Bronchial epithelial cell (primary cell): Measurements from ENCODE around the gene CERS2. TPM values are rescaled to one million over a fixed set of nuclear protein-coding genes. Genes with fewer than 3 reads are reported as not detected.

Experiments used
- DNase-seq: peaks from one replicate; pipeline ENCODE4 v3.0.0-alpha.2; 2010; ENCODE audit warnings: low read depth
- FAIRE-seq: peaks from 2 replicates; lab custom pipeline; 2011; peaks lifted over from hg19 to GRCh38; lab: Jason Lieb, UNC
- H3K27me3 ChIP-seq: 2 replicates; pipeline ENCODE4 v1.5.1; 2011; ENCODE audit warnings: low read length; ENCODE audit not compliant: control insufficient read depth, insufficient read depth
- H3K36me3 ChIP-seq: 2 replicates; pipeline ENCODE4 v1.5.1; 2011; ENCODE audit warnings: low read length; ENCODE audit not compliant: control insufficient read depth, insufficient read depth
- H3K4me3 ChIP-seq: 2 replicates; pipeline ENCODE4 v1.5.1; 2011; ENCODE audit warnings: mild to moderate bottlenecking, low read depth, low read length, control low read depth
- CTCF ChIP-seq: IDR thresholded peaks from 2 replicates; pipeline ENCODE4 v1.5.1; 2011; ENCODE audit warnings: mild to moderate bottlenecking, moderate library complexity, low read length, control low read depth, inconsistent platforms; ENCODE audit not compliant: insufficient read depth, severe bottlenecking
- total RNA-seq: library from RNA; depleted of rRNA; stranded (reverse); fragments of >200 nt; gene quantifications from 2 replicates; pipeline ENCODE4 v1.2.1, GENCODE V29; 2014

CERS2 gene
- total RNA-seq, 1 donor from 2014 or later = 82.9 TPM

DNA sequence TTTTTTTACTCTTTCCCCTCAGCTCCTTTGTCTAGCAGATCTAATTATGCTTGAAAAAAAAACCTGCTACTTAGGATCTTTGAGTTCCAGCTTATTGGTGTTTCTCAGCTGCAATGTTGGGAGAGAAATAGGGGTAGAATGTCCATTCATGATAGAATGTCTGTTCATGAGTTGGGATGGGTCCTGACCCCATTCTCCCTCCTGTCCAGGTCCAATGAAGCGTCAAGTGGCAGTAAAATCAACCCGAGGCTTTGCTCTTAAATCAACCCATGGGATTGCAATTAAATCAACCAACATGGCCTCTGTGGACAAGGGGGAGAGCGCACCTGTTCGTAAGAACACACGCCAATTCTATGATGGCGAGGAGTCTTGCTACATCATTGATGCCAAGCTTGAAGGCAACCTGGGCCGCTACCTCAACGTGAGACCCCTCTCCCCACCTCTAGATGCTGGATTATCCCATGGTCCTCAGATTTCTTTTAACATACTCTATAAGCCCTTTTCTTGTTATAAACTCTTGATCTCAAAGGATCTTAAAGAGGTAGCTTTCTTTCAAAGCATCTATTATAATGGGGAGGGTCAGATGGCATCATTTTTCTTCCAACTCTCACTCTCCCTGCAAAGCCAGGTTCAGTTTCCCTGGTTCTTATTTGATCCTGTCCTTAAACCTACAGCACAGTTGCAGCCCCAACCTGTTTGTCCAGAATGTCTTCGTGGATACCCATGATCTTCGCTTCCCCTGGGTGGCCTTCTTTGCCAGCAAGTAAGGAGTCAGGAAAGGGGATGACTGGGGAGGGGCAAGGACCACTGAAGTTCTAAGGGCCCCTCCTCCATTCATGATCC, 11.1 kb downstream of the CERS2 start:
- no peak overlapping the region for H3K4me3 ChIP-seq
- H3K27me3 ChIP-seq = no peaks in the 10 kb centered on the region
- TF ChIP-seq CTCF = no peak
- peaks cover 36% of the 10 kb centered on the region for H3K36me3 ChIP-seq
- DNase-seq = no peak
- FAIRE-seq = no peak

- DNase-seq (no peak), FAIRE-seq (no peak)
- TF ChIP-seq CTCF = no peak
- Histone ChIP-seq H3K4me3 (no peak overlapping the region), H3K36me3 (peaks cover 22% of the 10 kb centered on the region), H3K27me3 (no peaks in the 10 kb centered on the region)
Observed at GRCh38 chr1:150961756-150962155, 12.9 kb downstream of the CERS2 start.

DNA sequence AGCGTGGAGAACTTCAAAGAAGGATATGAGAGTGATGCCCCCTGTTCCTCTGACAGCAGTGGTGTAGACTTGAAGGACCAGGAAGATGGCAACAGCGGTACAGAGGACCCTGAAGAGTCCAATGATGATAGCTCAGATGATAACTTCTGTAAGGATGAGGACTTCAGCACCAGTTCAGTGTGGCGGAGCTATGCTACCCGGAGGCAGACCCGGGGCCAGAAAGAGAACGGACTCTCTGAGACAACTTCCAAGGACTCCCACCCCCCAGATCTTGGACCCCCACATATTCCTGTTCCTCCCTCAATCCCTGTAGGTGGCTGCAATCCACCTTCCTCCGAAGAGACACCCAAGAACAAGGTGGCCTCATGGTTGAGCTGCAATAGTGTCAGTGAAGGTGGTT, 14.0 kb downstream of the CERS2 start:
- no peak for TF ChIP-seq CTCF
- H3K36me3 ChIP-seq = peaks cover 13% of the 10 kb centered on the region
- no peak overlapping the region for H3K4me3 ChIP-seq
- FAIRE-seq = no peak
- no peak for DNase-seq
- no peaks in the 10 kb centered on the region for H3K27me3 ChIP-seq

GRCh38 chr1:150957666-150958065, 17.0 kb downstream of the CERS2 start:
- Histone ChIP-seq H3K27me3 (no peaks in the 10 kb centered on the region), H3K4me3 (no peak overlapping the region), H3K36me3 (peaks cover 7% of the 10 kb centered on the region)
- TF ChIP-seq CTCF = no peak
- DNase-seq = no peak
- no peak for FAIRE-seq

DNA sequence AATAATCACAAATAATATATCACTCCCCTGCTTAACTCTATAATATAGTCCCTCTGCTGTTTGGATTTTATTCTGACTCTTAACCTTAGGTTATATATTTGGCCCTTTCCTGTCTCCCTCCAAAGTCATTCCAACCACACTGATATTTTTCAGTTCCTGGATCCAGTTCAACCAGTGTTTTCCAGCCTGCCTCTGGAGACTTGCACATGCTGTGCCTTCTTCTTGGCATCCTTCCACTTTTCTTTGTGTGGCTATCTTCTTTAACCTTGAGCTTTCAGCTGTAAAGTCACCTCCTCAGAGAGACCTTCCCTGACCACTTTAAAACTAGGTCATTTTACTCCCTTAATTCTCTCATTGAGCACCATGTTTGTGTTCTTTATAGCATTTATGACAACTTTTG, 19.4 kb downstream of the CERS2 start:
- Histone ChIP-seq H3K36me3 (peaks cover 10% of the 10 kb centered on the region), H3K27me3 (no peaks in the 10 kb centered on the region), H3K4me3 (no peak overlapping the region)
- no peak for DNase-seq
- FAIRE-seq = no peak
- TF ChIP-seq CTCF = no peak
